MM.1S (cell line): ENCODE measurements around the gene SLC38A10.

Experiments used
- EZH2 ChIP-seq: fragments of 300-600 bp; sonication (generic); optimal IDR thresholded peaks from 2 replicates; pipeline ENCODE3; 2017; ENCODE audit warnings: low read depth, mild to moderate bottlenecking, antibody characterized with exemption, low read length, mixed read lengths
- EZH2phosphoT487 ChIP-seq: fragments of 300-600 bp; sonication (generic); IDR thresholded peaks from 2 replicates; pipeline ENCODE4 v1.6.1; 2018; ENCODE audit warnings: antibody characterized with exemption, low read length
- TF ChIP-seq, protein P1 (sequence below): fragments of 300-600 bp; sonication (generic); IDR thresholded peaks from 2 replicates; pipeline ENCODE4 v1.5.1; 2016; ENCODE audit warnings: antibody characterized with exemption, low read length, mixed read lengths

DNA sequence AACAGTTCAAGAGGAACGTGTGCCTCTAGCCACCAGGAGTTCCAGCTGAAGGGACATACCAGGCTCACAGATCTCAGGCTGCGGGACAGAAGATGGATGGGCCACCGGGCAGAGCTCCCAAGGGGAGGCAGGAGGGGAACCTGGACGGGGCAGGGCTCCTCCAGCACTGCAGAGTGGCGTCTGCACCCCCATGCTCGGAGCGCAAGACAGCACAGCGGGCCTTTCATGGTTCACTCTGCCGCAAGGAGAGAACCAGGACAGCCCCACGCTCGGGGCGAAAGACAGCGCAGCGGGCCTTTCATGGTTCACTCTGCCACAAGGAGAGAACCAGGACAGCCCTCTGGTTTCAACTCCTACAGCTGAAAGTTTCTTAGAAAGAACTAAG, 20.6 kb downstream of the SLC38A10 start:
- TF ChIP-seq, protein P1, sequence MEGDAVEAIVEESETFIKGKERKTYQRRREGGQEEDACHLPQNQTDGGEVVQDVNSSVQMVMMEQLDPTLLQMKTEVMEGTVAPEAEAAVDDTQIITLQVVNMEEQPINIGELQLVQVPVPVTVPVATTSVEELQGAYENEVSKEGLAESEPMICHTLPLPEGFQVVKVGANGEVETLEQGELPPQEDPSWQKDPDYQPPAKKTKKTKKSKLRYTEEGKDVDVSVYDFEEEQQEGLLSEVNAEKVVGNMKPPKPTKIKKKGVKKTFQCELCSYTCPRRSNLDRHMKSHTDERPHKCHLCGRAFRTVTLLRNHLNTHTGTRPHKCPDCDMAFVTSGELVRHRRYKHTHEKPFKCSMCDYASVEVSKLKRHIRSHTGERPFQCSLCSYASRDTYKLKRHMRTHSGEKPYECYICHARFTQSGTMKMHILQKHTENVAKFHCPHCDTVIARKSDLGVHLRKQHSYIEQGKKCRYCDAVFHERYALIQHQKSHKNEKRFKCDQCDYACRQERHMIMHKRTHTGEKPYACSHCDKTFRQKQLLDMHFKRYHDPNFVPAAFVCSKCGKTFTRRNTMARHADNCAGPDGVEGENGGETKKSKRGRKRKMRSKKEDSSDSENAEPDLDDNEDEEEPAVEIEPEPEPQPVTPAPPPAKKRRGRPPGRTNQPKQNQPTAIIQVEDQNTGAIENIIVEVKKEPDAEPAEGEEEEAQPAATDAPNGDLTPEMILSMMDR: no peak
- TF ChIP-seq EZH2: no peak
- no peak for TF ChIP-seq EZH2phosphoT487
